Sciatic nerve (tissue), 2 donors: ENCODE measurements around the gene ZNF783. TPM values are rescaled to one million over a fixed set of nuclear protein-coding genes. Genes with fewer than 3 reads are reported as not detected.
A peak's percentile ranks its signal among the peaks of the same experiment; 100 is the strongest.
"Not testable (repeated sequence)": the region's sequence is repeated elsewhere in the genome, so short reads cannot be mapped to it uniquely, and the experiment has no call there.

ENCODE experiments used
- ATAC-seq: fragments of 200-7000 bp; cut with Tn5 transposase; one replicate; pipeline ENCODE4 v1.9.1; 2020; ENCODE audit warnings: mild to moderate bottlenecking, moderate library complexity
- DNase-seq: peaks from one replicate; pipeline ENCODE4 v3.0.0-alpha.2; 2020; ENCODE audit warnings: low spot score
- intact Hi-C: fragments of 100-400 bp; cut with DNase I; formaldehyde crosslinking; loops from one replicate; pipeline ENCODE4 v1.14.2; 2022
- total RNA-seq: library from RNA; stranded (reverse); fragmentation: NEBNext Ultra II Directional; extraction: Animal tissue kit (Norgen Biotek cat#: 25700); gene quantifications from one replicate; pipeline ENCODE4 v1.2.1, GENCODE V29; 2021
- donor health status: DM: no; HTN: no; CAD: no.
- donor health status: DM: no; HTN: no; CAD: no.

The ZNF783 gene
- 32.1 TPM for total RNA-seq

DNA sequence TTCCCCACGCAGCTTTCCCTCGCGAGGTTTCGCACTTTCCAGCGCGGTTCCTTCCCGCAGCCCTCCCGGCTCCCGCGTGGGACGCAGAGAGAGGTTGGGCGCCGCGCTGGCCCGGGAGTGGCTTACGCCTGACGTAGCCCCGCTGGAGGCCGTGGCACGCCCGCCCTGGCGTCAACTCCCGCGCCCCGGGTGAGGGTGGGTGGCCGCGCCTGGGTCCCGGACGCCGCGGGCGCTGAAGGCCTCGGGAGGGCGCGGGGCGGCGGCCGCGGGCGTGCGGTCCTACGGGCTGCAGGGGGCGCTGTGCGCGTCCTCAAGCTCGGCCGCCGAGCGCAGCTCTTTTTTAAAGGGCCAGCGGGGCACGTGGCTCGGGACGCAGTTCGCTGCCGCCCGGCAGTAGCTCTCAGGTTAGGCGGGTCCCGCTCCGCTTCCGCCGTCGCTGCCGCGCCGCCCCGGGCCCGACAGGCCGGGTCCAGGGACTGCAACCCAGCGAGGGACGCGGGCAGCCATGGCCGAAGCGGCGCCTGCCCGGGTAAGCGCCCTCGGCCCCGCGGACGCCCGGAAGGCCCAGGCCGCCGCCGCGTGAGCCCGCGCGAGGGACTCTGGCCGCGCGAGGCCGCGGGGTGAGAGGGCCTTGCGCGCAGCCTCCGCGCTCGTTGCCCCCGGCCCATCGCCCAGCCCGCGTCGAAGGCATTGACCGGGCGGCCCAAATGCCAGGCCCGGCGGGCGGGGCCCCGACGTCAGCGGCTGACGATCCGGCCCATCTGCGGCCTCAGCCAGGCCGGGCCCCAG lies at the start of gene ZNF783:
Gene ZNF783 (plus strand): TSS at position 368 of the 789 bp plus-strand sequence. CDS start 138 bp downstream, at position 506.
- intact Hi-C loops, result no loop called here
- ATAC-seq, result peak; percentile 98
- DNase-seq, result peak; percentile 92

DNA sequence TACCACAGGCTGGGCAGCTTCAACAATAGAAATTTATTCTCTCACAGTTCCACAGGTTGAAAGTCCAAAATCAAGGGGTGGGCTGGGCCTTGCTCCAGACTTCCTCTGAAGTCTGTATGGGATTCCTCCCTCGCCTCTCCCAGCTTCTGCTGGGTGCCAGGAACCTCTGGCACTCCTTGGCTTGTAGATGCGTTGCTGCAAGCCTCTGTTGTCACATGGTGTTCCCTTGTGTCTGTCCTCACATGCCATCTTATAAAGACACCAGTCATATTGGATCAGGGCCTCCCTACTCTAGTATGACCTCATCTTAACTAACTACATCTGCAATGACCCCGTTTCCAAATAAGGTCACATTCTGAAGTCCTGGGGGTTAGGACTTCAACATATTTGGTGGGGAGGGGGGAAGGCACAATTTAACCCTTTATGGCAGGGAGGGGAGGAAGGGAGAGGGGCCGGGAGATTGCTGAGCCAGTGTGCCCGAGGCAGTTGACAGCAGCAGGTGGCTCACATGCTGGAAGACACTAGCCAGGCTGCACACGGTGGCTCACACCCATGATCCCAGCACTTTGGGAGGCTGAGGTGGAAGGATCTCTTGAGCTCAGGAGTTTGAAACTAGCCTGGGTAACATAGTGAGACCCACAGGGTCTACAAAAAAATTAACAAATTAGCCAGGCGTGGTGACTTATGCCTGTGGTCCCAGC lies 47.8 kb upstream of the ZNF783 start:
- DNase-seq, result no peak
- intact Hi-C loops, result no loop called here
- ATAC-seq, result peak; percentile 62

DNA sequence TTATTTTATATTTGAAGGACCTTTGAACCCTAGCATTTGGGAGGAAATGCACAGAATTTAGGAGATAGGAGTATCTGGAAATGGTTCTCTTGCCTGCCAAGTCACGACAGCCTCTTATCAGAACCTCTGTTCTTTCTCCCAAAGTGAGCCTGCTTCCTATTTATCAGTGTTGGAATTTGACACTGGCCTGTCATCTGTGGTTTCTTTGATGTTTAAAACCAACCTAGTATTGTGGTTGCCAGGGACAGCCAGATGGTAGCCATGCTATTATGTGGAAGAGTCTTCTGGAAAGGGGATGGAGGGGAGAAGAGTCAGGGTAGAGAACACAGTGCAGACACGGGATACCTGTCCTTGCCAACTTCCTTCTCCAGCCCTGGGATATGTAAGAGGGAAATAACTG lies 45.6 kb upstream of the ZNF783 start:
- ATAC-seq, result no peak
- no peak for DNase-seq
- intact Hi-C loops, result no loop called here

DNA sequence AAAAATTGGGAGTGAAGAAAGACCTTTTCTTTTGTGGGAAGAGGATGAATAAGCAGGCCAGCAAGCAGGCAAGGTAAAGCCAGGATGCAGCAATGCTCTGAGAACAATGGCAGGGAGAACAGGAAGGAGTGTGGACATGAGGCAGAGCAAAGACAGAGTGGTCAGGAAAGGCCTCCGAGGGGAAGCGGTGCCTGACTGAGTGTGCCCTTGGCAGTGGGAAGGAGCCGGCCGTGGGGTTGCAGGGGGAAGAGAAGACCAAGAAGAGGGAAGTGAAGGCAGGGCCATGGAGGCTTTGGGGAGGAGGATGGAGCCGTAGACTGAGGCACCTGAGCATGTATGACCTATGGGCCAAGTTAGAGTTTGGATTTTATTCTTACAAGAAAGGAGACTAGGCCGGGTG lies 44.4 kb upstream of the ZNF783 start:
- DNase-seq, result no peak
- ATAC-seq, result no peak
- intact Hi-C loops, result no loop called here

DNA sequence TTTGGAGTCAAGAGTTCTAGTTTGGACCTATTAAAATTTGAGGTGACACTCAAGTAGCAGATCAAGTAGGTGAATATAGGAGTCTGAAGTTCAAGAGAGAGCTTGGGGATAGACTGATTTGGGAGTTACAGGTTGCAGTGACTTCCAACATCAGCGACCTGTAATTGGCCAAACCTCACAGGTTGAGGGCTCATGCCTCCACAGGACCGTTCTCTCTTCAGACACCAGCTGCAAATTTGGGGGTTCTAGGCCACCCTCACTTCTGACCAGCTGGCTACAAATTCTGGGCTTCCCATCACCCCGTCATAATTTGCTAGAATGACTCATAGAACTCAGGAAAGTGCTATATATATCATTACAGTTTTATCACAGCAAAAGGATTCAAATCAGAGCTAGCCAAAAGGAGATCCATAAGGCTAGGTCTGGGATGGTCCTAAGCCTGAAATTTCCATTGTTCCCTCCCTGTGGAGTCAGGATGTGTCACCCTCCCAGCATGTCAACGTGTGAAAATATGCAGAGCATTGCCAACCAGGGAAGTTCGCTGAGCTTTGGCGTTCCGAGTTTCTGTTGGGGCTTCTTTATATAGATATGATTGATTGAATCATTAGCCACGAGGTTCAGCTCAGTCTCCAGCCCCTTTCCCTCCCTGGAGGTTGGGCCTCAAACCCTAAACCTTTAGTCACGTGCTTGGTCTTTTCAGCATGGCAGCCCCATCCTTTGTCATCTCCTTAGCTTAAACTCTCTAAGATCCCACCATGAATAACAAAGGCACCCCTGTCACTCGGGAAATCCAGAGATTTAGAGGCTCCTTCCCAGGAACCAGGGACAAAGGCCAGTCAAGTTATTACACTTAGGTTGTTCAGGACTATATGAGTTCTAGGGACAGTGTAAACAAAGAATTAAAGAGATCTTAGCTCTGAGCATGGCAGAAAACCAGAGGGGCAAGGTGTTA lies 43.3 kb upstream of the ZNF783 start:
- intact Hi-C loops, result no loop called here
- DNase-seq, result no peak
- no peak for ATAC-seq

DNA sequence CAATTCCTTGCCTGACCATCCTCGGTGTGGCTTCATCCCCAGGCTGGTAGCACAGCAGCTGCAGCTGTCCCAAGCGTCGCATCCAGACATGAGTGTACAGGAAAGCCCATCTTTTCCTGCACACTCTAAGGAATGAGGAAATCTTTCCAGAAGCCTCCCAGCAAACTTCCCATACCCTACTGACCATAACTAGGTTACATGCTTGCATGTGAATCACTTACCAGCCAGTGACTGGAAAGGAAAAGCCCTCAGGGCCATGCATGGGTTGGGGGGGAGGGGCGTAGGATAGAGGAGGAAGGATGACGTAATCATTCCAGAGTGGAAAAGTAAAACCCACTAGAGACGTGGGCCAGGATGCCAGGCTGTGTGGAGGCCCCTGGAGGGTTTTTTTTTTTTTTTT lies 41.5 kb upstream of the ZNF783 start:
- ATAC-seq, result no peak
- intact Hi-C loops, result no loop called here
- DNase-seq, result no peak

DNA sequence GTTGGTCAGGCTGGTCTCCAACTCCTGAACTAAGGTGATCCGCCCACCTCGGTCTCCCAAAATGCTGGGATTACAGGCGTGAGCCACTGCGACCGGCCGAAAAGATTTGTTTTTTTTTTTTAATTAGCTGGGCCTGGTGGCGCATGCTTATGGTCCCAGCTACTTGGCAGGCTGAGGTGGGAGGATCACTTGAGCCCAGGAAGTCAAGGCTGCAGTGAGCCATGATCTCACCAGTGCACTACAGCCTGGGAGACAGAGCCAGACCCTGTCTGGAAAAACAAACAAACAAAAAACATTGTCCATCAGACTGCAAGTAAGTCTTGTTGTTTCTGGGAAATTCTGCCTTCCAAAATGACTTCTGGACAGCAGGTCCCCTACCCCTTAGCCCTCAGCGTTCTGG lies 38.8 kb upstream of the ZNF783 start:
- no peak for ATAC-seq
- intact Hi-C loops, result no loop called here

DNA sequence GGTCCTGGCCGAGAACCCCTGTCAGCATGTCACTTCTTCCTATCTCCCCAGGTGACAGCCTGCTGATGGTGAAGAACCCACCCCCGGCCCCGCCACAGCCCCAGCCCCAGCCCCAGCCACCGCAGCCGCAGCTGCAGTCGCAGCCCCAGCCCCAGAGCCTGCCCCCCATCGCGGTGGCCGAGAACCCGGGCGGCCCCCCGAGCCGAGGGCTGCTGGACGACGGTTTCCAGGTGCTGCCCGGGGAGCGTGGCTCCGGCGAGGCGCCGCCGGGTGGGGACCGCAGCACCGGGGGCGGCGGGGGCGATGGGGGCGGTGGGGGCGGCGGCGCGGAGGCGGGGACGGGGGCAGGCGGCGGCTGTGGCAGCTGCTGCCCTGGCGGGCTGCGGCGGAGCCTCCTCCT lies 38.2 kb upstream of the ZNF783 start:
- DNase-seq (no peak), ATAC-seq (no peak)
- intact Hi-C loops, result no loop called here

More for the DNA sequence above, 38.8 kb upstream of the ZNF783 start:
- no peak for DNase-seq

DNA sequence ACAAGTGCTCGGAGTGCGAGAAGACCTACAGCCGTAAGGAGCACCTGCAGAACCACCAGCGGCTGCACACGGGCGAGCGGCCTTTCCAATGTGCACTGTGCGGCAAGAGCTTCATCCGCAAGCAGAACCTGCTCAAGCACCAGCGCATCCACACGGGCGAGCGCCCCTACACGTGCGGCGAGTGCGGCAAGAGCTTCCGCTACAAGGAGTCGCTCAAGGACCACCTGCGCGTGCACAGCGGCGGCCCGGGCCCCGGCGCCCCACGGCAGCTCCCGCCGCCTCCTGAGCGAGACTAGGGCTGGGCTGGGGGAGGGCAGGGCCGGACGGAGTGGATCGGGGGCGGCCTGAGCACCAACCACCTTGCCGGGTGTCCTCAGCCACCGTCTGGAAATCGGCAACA lies 37.6 kb upstream of the ZNF783 start:
- DNase-seq (no peak), ATAC-seq (no peak)
- intact Hi-C loops, result no loop called here

DNA sequence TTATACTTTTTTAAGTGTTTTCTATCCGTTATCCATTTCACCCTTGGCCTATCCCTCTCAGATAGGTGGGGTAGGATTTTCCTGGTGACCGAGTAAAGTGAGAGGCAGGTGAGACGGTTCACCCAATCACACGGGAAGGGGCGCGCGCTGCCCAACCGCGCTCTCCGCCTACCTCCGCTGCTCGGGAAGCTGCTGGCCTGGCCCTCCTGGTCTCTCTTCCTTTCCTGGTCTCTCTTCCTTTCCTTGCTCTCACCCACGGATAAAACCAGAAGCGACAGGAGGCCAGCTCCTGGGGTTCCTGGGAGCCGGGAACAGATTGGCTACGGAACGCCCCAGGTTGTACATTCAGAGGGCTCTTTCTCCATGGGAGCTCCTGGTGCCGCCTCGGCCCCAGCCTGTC lies 36.9 kb upstream of the ZNF783 start:
- ATAC-seq (no peak), DNase-seq (no peak)
- intact Hi-C loops, result no loop called here

DNA sequence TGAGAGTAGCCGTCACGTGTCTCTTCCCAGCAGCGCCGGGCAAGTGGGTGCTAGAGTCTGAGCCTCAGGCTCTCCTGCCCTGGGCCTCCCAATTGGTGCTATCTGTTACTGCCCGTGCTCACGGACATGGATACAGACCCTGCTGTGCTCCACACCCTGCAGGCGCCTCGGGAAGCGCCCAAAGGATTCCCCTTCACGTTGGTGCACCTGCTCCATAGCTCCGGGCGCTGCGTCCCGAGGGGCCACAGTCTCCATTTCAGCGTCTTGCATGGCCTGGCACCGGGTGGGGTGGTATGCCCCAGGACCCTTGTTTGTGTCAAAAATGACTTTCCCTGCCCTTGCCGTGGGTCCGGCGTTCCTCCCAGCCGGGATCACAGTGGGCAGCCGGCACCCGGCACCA lies 36.3 kb upstream of the ZNF783 start:
- DNase-seq (no peak), ATAC-seq (peak; percentile 14)
- intact Hi-C loops, result no loop called here

DNA sequence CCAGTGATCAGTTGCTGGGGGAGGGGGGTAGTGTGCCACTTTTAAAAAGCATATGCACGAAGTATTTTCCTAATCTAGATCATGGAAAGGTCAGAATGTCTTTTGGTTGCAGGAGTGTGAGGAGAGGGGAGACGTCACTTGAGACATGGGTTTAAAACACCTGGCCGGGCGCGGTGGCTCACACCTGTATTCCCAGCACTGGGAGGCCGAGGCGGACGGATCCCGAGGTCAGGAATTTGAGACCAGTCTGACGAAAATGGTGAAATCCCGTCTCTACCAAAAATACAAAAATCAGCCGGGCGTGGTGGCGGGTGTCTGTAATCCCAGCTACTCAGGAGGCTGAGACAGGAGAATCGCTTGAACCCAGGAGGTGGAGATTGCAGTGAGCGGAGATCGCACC lies 35.6 kb upstream of the ZNF783 start:
- intact Hi-C loops, ATAC-seq, DNase-seq: not testable (repeated sequence)

DNA sequence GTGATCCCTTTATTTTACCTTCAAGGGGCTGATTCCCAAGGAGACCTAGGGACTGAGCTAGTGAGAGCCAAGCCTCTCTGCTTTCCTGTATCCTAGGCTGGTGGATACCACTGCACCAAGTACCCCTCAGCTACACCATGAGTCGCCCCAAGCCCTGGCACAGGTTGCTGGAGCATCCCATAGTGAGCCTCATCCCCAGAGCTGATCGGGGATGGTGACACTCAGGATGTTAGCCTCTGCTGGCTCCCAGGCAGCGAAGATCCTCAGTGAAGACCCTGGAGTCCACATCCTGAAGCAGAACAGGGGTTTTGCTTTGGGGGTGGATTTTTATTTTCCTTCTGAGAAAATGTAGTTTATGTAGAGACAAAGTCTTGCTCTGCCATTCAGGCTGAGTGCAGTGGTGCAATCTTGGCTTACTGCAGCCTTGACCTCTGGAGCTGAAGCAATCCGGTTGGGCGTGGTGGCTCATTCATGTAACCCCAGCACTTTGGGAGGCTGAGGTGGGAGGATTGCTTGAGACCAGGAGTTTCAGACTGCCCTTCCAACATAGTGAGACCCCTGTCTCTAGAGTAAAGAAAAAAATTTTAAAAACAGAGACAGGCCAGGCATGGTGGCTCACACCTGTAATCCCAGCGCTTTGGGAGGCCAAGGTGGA lies 35.0 kb upstream of the ZNF783 start:
- DNase-seq, result no peak
- ATAC-seq, result peak; percentile 33
- intact Hi-C loops, result no loop called here

DNA sequence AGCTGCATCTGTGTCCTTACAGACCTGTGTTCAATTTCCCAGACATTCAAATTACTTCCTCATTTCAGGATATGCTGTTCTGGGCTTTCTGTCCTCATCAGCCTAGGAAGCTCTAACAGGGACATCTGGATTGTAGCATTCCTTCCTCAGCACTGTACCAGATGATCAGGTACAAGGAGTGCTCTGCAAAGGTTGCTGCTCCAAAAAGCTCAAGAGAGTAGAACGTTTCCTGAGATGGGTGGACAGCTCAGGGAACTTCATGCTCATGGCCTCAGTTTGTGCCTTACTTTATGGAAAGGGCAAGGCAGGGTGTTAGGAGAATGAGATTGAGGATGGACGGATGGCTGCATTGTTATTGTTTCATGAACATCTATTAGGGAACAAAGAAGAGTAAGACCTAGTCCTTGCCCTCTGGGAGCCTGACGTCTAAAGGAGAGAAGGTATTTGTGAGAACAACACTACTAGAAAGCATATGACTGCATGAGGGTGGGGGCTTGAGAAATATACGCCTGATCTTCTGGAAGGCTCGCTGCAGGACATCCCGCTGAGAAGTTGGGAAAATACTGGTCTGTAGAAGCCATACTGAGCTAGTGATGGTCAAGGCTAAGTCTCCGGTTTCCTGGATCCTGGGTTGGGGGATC lies 33.0 kb upstream of the ZNF783 start:
- no peak for ATAC-seq
- no peak for DNase-seq
- intact Hi-C loops, result no loop called here

DNA sequence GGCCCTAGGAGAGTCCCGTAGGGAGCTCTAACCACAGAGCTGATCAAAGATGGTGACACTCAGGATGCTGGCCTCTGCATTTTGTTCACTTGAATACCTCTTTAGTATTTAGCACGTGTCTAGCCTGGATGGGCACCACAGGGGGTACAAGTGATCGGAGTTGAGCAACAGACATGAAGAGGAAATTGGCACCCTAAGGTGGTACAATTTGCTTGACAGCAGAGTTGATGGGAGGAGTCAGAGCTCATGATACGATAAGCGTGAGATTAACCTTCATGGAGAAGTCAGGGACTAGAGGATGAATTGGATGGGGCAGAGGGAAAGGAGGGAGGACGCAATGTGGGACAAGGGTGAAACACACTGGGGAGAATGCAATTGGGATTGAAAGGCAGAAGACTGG lies 32.5 kb upstream of the ZNF783 start:
- DNase-seq (no peak), ATAC-seq (no peak)
- intact Hi-C loops, result no loop called here

DNA sequence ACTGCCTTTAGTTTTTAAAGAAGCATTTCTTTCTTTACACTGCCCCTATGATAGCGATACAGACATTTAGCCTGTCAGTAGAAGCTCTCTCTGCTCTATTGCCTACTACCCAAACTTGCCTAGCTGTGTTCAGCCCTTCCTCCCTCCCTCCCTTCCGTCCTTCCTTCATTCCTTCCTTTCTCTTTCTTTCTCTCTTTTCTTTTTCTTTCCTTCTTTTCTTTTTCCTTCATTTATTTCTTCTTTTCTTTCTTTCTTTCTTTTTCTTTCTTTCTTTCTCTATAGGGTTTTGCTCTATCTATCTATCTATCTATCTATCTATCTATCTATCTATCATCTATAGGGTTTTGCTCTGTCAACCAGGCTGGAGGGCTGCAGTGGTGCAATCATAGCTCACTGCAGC lies 29.6 kb upstream of the ZNF783 start:
- ATAC-seq (no peak), DNase-seq (no peak)
- intact Hi-C loops, result no loop called here

DNA sequence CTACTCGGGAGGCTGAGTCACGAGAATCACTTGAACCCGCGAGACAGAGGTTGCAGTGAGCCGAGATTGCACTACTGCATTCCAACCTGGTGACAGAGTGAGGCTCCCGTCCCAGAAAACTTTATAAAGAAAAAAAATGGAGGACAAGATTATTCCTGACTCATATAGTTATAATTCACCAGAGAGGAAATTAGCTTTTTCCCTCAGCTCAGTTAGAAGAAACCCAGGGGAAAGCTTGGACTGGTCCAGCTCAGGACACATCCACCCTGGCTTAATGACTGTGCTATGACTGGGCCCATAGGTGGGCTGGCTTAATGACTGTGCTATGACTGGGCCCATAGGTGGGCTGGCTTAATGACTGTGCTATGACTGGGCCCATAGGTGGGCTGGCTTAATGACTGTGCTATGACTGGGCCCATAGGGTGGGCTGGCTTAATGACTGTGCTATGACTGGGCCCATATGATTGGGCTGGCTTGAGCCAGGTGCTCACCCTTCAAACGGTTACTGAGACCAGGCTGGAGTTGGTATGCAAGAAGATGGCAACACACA lies 28.3 kb upstream of the ZNF783 start:
- ATAC-seq, intact Hi-C loops, DNase-seq: not testable (repeated sequence)

DNA sequence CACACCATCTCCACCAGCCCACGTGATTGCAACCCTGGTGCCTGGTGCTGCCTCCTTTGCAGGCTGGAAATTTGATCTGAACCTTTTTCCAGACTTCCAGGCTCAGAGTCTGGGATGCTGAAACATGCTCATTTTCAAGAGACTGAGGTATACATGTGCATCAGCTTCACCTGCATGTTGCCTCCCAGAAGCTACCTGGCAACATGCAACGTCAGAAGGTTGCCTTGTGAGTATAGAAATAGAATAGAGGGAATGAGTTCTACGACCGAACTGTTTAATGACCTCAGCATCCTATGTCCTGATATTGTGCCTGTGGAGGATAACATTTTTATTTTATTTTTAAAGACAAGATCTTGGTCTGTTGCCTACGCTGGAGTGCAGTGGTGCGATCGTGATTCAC lies 24.5 kb upstream of the ZNF783 start:
- ATAC-seq, result no peak
- intact Hi-C loops, result no loop called here

More for the DNA sequence above, 24.5 kb upstream of the ZNF783 start:
- DNase-seq, result no peak
